GM23338 (cell line): ENCODE data around the gene MAP7D1. TPM values are rescaled to one million over a fixed set of nuclear protein-coding genes. Genes with fewer than 3 reads are reported as not detected.

Source experiments
- ATAC-seq: fragments of 200-7000 bp; cut with Tn5 transposase; 3 replicates; pipeline ENCODE4 v1.9.1; 2020
- DNase-seq: peaks from one replicate; pipeline ENCODE4 v3.0.0-alpha.2; 2015; ENCODE audit warnings: low spot score
- H2AFZ ChIP-seq: fragments of 200-600 bp; sonication (generic); 2 replicates; pipeline ENCODE4 v1.8.0; 2016; ENCODE audit warnings: antibody characterized with exemption, mild to moderate bottlenecking, moderate library complexity
- H3F3A ChIP-seq: fragments of 200-600 bp; sonication (generic); replicated peaks from 2 replicates; pipeline ENCODE4 v1.8.0; 2017; ENCODE audit warnings: antibody characterized with exemption, mixed run types, low read depth
- H3K27ac ChIP-seq: fragments of 200-600 bp; sonication (generic); 2 replicates; pipeline ENCODE4 v1.6.1; 2016; ENCODE audit warnings: low read depth
- H3K27me3 ChIP-seq: fragments of 200-600 bp; sonication (generic); 2 replicates; pipeline ENCODE4 v1.8.0; 2016; ENCODE audit warnings: mild to moderate bottlenecking, mixed run types, moderate library complexity; ENCODE audit not compliant: insufficient read depth
- H3K36me3 ChIP-seq: fragments of 200-600 bp; sonication (generic); 2 replicates; pipeline ENCODE4 v1.8.0; 2016; ENCODE audit warnings: mild to moderate bottlenecking; ENCODE audit not compliant: insufficient read depth
- H3K4me1 ChIP-seq: fragments of 200-600 bp; sonication (generic); 2 replicates; pipeline ENCODE4 v1.8.0; 2016; ENCODE audit warnings: mild to moderate bottlenecking, moderate library complexity; ENCODE audit not compliant: insufficient read depth
- H3K4me2 ChIP-seq: fragments of 200-600 bp; sonication (generic); 2 replicates; pipeline ENCODE4 v1.7.1; 2017; ENCODE audit warnings: mixed run types
- H3K4me3 ChIP-seq: fragments of 200-600 bp; sonication (generic); 2 replicates; pipeline ENCODE4 v1.6.1; 2016; ENCODE audit warnings: mixed run types
- H3K79me2 ChIP-seq: fragments of 200-600 bp; sonication (generic); replicated peaks from 2 replicates; pipeline ENCODE4 v1.8.0; 2017; ENCODE audit warnings: mild to moderate bottlenecking; ENCODE audit not compliant: insufficient read depth
- H3K9me2 ChIP-seq: fragments of 200-600 bp; sonication (generic); 2 replicates; pipeline ENCODE4 v1.8.0; 2017; ENCODE audit not compliant: insufficient read depth
- H4K20me1 ChIP-seq: fragments of 200-600 bp; sonication (generic); replicated peaks from 2 replicates; pipeline ENCODE4 v1.8.0; 2017; ENCODE audit warnings: mild to moderate bottlenecking; ENCODE audit not compliant: insufficient read depth
- H3K27ac Mint-ChIP-seq: 2 replicates; pipeline ENCODE4 v1.8.0; 2020; ENCODE audit warnings: inconsistent platforms, mild to moderate bottlenecking, moderate library complexity, mixed read lengths
- H3K27me3 Mint-ChIP-seq: 3 replicates; pipeline ENCODE4 v1.8.0; 2022; ENCODE audit warnings: low read depth, mild to moderate bottlenecking, moderate library complexity, mixed read lengths, inconsistent platforms; ENCODE audit not compliant: insufficient read depth, poor library complexity
- H3K36me3 Mint-ChIP-seq: 3 replicates; pipeline ENCODE4 v1.8.0; 2021; ENCODE audit warnings: low read depth, mild to moderate bottlenecking, inconsistent platforms, moderate library complexity, mixed read lengths
- H3K4me1 Mint-ChIP-seq: 3 replicates; pipeline ENCODE4 v1.8.0; 2020; ENCODE audit warnings: mild to moderate bottlenecking, inconsistent platforms, mixed read lengths
- H3K4me3 Mint-ChIP-seq: 3 replicates; pipeline ENCODE4 v1.8.0; 2021; ENCODE audit warnings: moderate library complexity, mild to moderate bottlenecking, inconsistent platforms, mixed read lengths
- H3K9me3 Mint-ChIP-seq: 3 replicates; pipeline ENCODE4 v1.8.0; 2020; ENCODE audit warnings: moderate library complexity, mild to moderate bottlenecking, inconsistent platforms, mixed read lengths
- CREB1 ChIP-seq: fragments of 250-450 bp; sonication (Bioruptor Pico); IDR thresholded peaks from 2 replicates; pipeline ENCODE4 v1.5.0; 2020; ENCODE audit warnings: low read depth, mild to moderate bottlenecking, moderate library complexity
- EZH2phosphoT487 ChIP-seq: fragments of 200-600 bp; sonication (generic); IDR thresholded peaks from one replicate; pipeline ENCODE4 v1.8.1; 2018; ENCODE audit warnings: antibody characterized with exemption; ENCODE audit not compliant: unreplicated experiment
- JUNB ChIP-seq: IDR thresholded peaks from one replicate; pipeline ENCODE4 v1.6.1; 2016; ENCODE audit warnings: antibody characterized with exemption; ENCODE audit not compliant: unreplicated experiment
- NANOG ChIP-seq: IDR thresholded peaks from 2 replicates; pipeline ENCODE4 v1.6.1; 2016; ENCODE audit warnings: antibody characterized with exemption, borderline replicate concordance
- POLR2AphosphoS5 ChIP-seq: IDR thresholded peaks from 2 replicates; pipeline ENCODE4 v1.6.1; 2016; ENCODE audit warnings: antibody characterized with exemption, low read depth
- REST ChIP-seq: IDR thresholded peaks from one replicate; pipeline ENCODE4 v1.6.1; 2018; ENCODE audit warnings: antibody characterized with exemption; ENCODE audit not compliant: unreplicated experiment
- STAT1 ChIP-seq: IDR thresholded peaks from one replicate; pipeline ENCODE4 v1.6.1; 2016; ENCODE audit warnings: antibody characterized with exemption; ENCODE audit not compliant: unreplicated experiment
- ZNF114 ChIP-seq: fragments of 250-450 bp; sonication (Bioruptor Pico); IDR thresholded peaks from 2 replicates; pipeline ENCODE4 v1.5.0; 2020; ENCODE audit warnings: mild to moderate bottlenecking, moderate library complexity
- ZNF331 ChIP-seq: fragments of 250-450 bp; sonication (Bioruptor Pico); IDR thresholded peaks from 2 replicates; pipeline ENCODE4 v1.5.0; 2020; ENCODE audit warnings: low read depth, mild to moderate bottlenecking, moderate library complexity
- polyA plus RNA-seq: library from polyadenylated mRNA; unstranded; fragments of >200 nt; fragmentation: Nextera tagmentation; extraction: Ambion mirVana; gene quantifications from 2 replicates; pipeline ENCODE4 v1.2.1, GENCODE V29; 2016
- total RNA-seq: library from RNA; depleted of rRNA; stranded (reverse); fragments of >200 nt; shearing (Covaris generic); gene quantifications from 2 replicates; pipeline ENCODE4 v1.2.3, GENCODE V29; 2014
- TF ChIP-seq, protein P1 (sequence below), 2 experiments: fragments of 200-600 bp in 1 of 2; sonication (generic) in 1 of 2; conservative IDR thresholded peaks; 2 replicates each; pipeline versions ENCODE4 v1.5.1 to v1.6.1; 2016 to 2017; ENCODE audit warnings: antibody characterized with exemption in 2 of 2, low read depth in 2 of 2, mild to moderate bottlenecking in 2 of 2, moderate library complexity in 1 of 2
- TF ChIP-seq, protein P2 (sequence below): IDR thresholded peaks from 2 replicates; pipeline ENCODE4 v1.6.1; 2016; ENCODE audit warnings: antibody characterized with exemption

MAP7D1 gene
- total and polyA plus RNA-seq, 2 experiments from 2014 or later = 13.8 to 59.8 TPM

DNA sequence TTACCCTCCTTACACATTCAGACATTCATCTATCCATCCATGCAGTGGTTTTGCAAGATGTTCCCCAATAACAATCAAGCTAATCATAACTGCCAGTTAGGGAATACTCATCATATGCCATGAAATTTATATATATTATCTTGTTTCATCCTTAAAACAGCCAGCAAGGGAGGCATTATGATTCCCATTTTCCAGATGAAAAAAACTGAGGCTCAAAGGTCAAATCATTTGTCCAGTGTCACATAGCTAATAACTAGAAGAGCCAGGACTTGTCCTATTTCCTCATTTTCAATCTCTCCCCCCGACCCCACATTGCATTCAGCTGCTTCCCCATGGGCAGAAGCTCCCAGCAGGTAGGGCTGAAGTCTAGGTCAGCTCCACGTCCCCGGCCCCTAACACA is 23.9 kb upstream of the MAP7D1 start (continued):
- TF ChIP-seq, protein P1, sequence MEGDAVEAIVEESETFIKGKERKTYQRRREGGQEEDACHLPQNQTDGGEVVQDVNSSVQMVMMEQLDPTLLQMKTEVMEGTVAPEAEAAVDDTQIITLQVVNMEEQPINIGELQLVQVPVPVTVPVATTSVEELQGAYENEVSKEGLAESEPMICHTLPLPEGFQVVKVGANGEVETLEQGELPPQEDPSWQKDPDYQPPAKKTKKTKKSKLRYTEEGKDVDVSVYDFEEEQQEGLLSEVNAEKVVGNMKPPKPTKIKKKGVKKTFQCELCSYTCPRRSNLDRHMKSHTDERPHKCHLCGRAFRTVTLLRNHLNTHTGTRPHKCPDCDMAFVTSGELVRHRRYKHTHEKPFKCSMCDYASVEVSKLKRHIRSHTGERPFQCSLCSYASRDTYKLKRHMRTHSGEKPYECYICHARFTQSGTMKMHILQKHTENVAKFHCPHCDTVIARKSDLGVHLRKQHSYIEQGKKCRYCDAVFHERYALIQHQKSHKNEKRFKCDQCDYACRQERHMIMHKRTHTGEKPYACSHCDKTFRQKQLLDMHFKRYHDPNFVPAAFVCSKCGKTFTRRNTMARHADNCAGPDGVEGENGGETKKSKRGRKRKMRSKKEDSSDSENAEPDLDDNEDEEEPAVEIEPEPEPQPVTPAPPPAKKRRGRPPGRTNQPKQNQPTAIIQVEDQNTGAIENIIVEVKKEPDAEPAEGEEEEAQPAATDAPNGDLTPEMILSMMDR (conservative IDR thresholded peaks at IDR 0.05; ENCODE audit: low read depth in 2 of 2) = no peak
- TF ChIP-seq JUNB (no peak), POLR2AphosphoS5 (no peak), REST (no peak), EZH2phosphoT487 (no peak), NANOG (no peak)

- H3K36me3 ChIP-seq = no peaks in the 10 kb centered on the region
- H3K27ac ChIP-seq = no peak overlapping the region
- Mint-ChIP-seq H3K4me3 (no peak overlapping the region), H3K9me3 (no peaks in the 10 kb centered on the region), H3K36me3 (peaks cover 3% of the 10 kb centered on the region; the same call in 1 of the 3 replicates), H3K27me3 (peaks cover 13% of the 10 kb centered on the region), H3K27ac (no peak overlapping the region), H3K4me1 (peaks cover 13% of the 10 kb centered on the region; the same call in 2 of the 3 replicates)
- H3K4me3 ChIP-seq = no peak overlapping the region
- H4K20me1 ChIP-seq = no peaks in the 10 kb centered on the region
- no peaks in the 10 kb centered on the region for H3K79me2 ChIP-seq
- H3K4me2 ChIP-seq = no peak overlapping the region
- H3K9me2 ChIP-seq = no peaks in the 10 kb centered on the region
- peaks cover 6% of the 10 kb centered on the region; the same call in 1 of the 2 replicates for H3F3A ChIP-seq
- peak overlapping the region; percentile 52; the same call in 1 of the 2 replicates for H2AFZ ChIP-seq
- ATAC-seq = no peak
- DNase-seq = no peak
- H3K27me3 ChIP-seq = no peaks in the 10 kb centered on the region
- H3K4me1 ChIP-seq = peaks cover 3% of the 10 kb centered on the region
- TF ChIP-seq ZNF114 (CRISPR knock-in tag) (no peak), ZNF331 (CRISPR knock-in tag) (no peak), STAT1 (no peak), CREB1 (CRISPR knock-in tag) (no peak), POLR2AphosphoS5 (no peak)
- TF ChIP-seq, protein P2, sequence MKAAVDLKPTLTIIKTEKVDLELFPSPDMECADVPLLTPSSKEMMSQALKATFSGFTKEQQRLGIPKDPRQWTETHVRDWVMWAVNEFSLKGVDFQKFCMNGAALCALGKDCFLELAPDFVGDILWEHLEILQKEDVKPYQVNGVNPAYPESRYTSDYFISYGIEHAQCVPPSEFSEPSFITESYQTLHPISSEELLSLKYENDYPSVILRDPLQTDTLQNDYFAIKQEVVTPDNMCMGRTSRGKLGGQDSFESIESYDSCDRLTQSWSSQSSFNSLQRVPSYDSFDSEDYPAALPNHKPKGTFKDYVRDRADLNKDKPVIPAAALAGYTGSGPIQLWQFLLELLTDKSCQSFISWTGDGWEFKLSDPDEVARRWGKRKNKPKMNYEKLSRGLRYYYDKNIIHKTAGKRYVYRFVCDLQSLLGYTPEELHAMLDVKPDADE = no peak
Measured at GRCh38 chr1:36133484-36133883, 22.5 kb upstream of the MAP7D1 start.
